Measurements from ENCODE around the gene RXRA.

RXRA gene

GRCh38 chr9:134393582-134394280 lies 67.5 kb downstream of the RXRA start:
- H3K79me2 ChIP-seq, result peaks cover 75% of the 10 kb centered on the region
- no peak overlapping the region for H3K9ac ChIP-seq
- H3K27me3 ChIP-seq (ENCODE audit: control insufficient read depth, insufficient read depth, low read length), result no peaks in the 10 kb centered on the region
- H3K4me1 ChIP-seq, result peaks cover 29% of the 10 kb centered on the region
- H2AFZ ChIP-seq, result no peak overlapping the region
- TF ChIP-seq CTCF (IDR thresholded peaks at IDR 0.05), result no peak
- no peak overlapping the region for H3K27ac ChIP-seq
- H3K9me3 ChIP-seq (ENCODE audit: control insufficient read depth, low read length), result no peaks in the 10 kb centered on the region
- no peak overlapping the region for H3K4me2 ChIP-seq (ENCODE audit: low read length)
- no peak overlapping the region for H3K4me3 ChIP-seq (ENCODE audit: low read depth, low read length)
- no peaks in the 10 kb centered on the region for H3K36me3 ChIP-seq (ENCODE audit: control insufficient read depth, insufficient read depth, low read length)

- Histone ChIP-seq H3K4me2 (ENCODE audit: low read length) (no peak overlapping the region), H3K9ac (no peak overlapping the region), H3K27me3 (ENCODE audit: control insufficient read depth, insufficient read depth, low read length) (no peaks in the 10 kb centered on the region), H3K4me1 (peaks cover 25% of the 10 kb centered on the region), H3K4me3 (ENCODE audit: low read depth, low read length) (no peak overlapping the region), H3K36me3 (ENCODE audit: control insufficient read depth, insufficient read depth, low read length) (no peaks in the 10 kb centered on the region), H2AFZ (no peak overlapping the region), H3K79me2 (peaks cover 71% of the 10 kb centered on the region), H3K9me3 (ENCODE audit: control insufficient read depth, low read length) (no peaks in the 10 kb centered on the region), H3K27ac (no peak overlapping the region)
- TF ChIP-seq CTCF (IDR thresholded peaks at IDR 0.05), result no peak
Measured at GRCh38 chr9:134395002-134395517, 68.8 kb downstream of the RXRA start.

GRCh38 chr9:134395737-134396257 lies 69.5 kb downstream of the RXRA start:
- Histone ChIP-seq H3K36me3 (ENCODE audit: control insufficient read depth, insufficient read depth, low read length) (no peaks in the 10 kb centered on the region), H3K9ac (no peak overlapping the region), H3K4me2 (ENCODE audit: low read length) (peak overlapping the region; percentile 28), H3K9me3 (ENCODE audit: control insufficient read depth, low read length) (no peaks in the 10 kb centered on the region), H3K4me1 (peaks cover 23% of the 10 kb centered on the region), H3K27ac (no peak overlapping the region), H2AFZ (no peak overlapping the region), H3K79me2 (peaks cover 70% of the 10 kb centered on the region), H3K4me3 (ENCODE audit: low read depth, low read length) (no peak overlapping the region), H3K27me3 (ENCODE audit: control insufficient read depth, insufficient read depth, low read length) (no peaks in the 10 kb centered on the region)
- TF ChIP-seq CTCF (IDR thresholded peaks at IDR 0.05), result no peak

- H3K79me2 ChIP-seq, result peaks cover 68% of the 10 kb centered on the region
- H3K4me1 ChIP-seq, result peaks cover 19% of the 10 kb centered on the region
- no peaks in the 10 kb centered on the region for H3K9me3 ChIP-seq (ENCODE audit: control insufficient read depth, low read length)
- no peaks in the 10 kb centered on the region for H3K27me3 ChIP-seq (ENCODE audit: control insufficient read depth, insufficient read depth, low read length)
- no peaks in the 10 kb centered on the region for H3K36me3 ChIP-seq (ENCODE audit: control insufficient read depth, insufficient read depth, low read length)
- no peak for TF ChIP-seq CTCF (IDR thresholded peaks at IDR 0.05)
- H3K9ac ChIP-seq, result no peak overlapping the region
- no peak overlapping the region for H3K4me2 ChIP-seq (ENCODE audit: low read length)
- no peak overlapping the region for H3K4me3 ChIP-seq (ENCODE audit: low read depth, low read length)
- no peak overlapping the region for H3K27ac ChIP-seq
- no peak overlapping the region for H2AFZ ChIP-seq
Measured at GRCh38 chr9:134396258-134396742, 70.0 kb downstream of the RXRA start.

Data from parathyroid adenoma (tissue), 2 donors.